Vagina (tissue), 2 donors: ENCODE data around the gene C9orf43.

ENCODE experiments used
- CTCF ChIP-seq, 3 experiments: fragments of 450-650 bp in 2 of 3; fragments of 200-600 bp in 1 of 3; sonication (generic) in 1 of 3; IDR thresholded peaks; one replicate each; pipeline ENCODE4 v1.5.1; 2017 to 2019; ENCODE audit warnings: antibody characterized with exemption in 3 of 3, mild to moderate bottlenecking in 2 of 3, moderate library complexity in 2 of 3
- POLR2AphosphoS5 ChIP-seq, 2 donors: sonication (generic); formaldehyde crosslinking; IDR thresholded peaks; one replicate each; pipeline ENCODE4 v1.9.0; 2017; ENCODE audit warnings: antibody characterized with exemption in 2 of 2, mild to moderate bottlenecking in 2 of 2, low read depth in 1 of 2; ENCODE audit not compliant: insufficient read depth in 1 of 2

GRCh38 chr9:113380869-113381378, 29.6 kb upstream of the C9orf43 start:
- no peak for TF ChIP-seq CTCF (IDR thresholded peaks at IDR 0.05)
- no peak for TF ChIP-seq POLR2AphosphoS5 (IDR thresholded peaks at IDR 0.05; ENCODE audit: insufficient read depth in 1 of 2, low read depth in 1 of 2)
